Measurements from ENCODE around the gene CERKL. TPM values are rescaled to one million over a fixed set of nuclear protein-coding genes. Genes with fewer than 3 reads are reported as not detected.

The CERKL gene
- total and polyA plus RNA-seq, 2 donors (not counting 1 experiment from before 2014, with no cell fraction given) = 0.03 TPM; not detected in 1

GRCh38 chr2:181643151-181643550, 13.8 kb downstream of the CERKL start:
- no peak overlapping the region for H3K27ac Mint-ChIP-seq
- POLR2A ChIA-PET = no interaction called here
- Histone ChIP-seq H2AFZ (ENCODE audit: insufficient read depth, low read depth, low read length, poor library complexity, severe bottlenecking) (no peak overlapping the region), H3K4me3 (ENCODE audit: control extremely low read depth in 1 of 5, extremely low read depth in 1 of 5, insufficient read depth in 1 of 5, low read depth in 2 of 5, low read length in 4 of 5) (no peak overlapping the region), H3K9me3 (ENCODE audit: control extremely low read depth in 1 of 3, control insufficient read depth in 2 of 3, insufficient read depth in 1 of 3, low read length in 2 of 3) (no peaks in the 10 kb centered on the region), H3K4me1 (ENCODE audit: control insufficient read depth in 2 of 2, insufficient read depth in 2 of 2, low read length in 2 of 2) (no peaks in the 10 kb centered on the region), H3K4me2 (replicated peaks; ENCODE audit: low read depth, low read length, poor library complexity, severe bottlenecking) (no peak overlapping the region), H3K36me3 (replicated peaks in 1 of 2; ENCODE audit: control extremely low read depth in 1 of 2, control insufficient read depth in 1 of 2, extremely low read depth in 1 of 2, insufficient read depth in 2 of 2, low read length in 1 of 2) (no peaks in the 10 kb centered on the region), H3K9ac (ENCODE audit: low read length) (no peak overlapping the region), H3K79me2 (ENCODE audit: control insufficient read depth, insufficient read depth, low read length) (no peaks in the 10 kb centered on the region), H4K20me1 (ENCODE audit: control insufficient read depth, insufficient read depth, low read length, poor library complexity, severe bottlenecking) (no peaks in the 10 kb centered on the region), H3K27ac (ENCODE audit: low read length in 2 of 2) (no peak overlapping the region), H3K27me3 (replicated peaks in 1 of 4; ENCODE audit: control extremely low read depth in 1 of 4, control insufficient read depth in 3 of 4, insufficient read depth in 4 of 4, low read length in 3 of 4) (peaks cover 0 to 7% (median 5%) of the 10 kb centered on the region in 4 experiments)
- no CpG with 5 or more reads among the region's 1 CpG for WGBS (ENCODE audit: insufficient coverage)
- CTCF ChIA-PET = no interaction called here
- no peaks in the 10 kb centered on the region for H3K4me1 Mint-ChIP-seq
- H3K9me3 Mint-ChIP-seq (ENCODE audit: insufficient read depth) = peaks cover 2% of the 10 kb centered on the region
- no peak overlapping the region for H3K4me3 Mint-ChIP-seq
- no peak for ATAC-seq (ENCODE audit: low read depth)
- no peak for DNase-seq
- intact Hi-C loops (cut with micrococcal nuclease) = no loop called here
- H3K27me3 Mint-ChIP-seq = peaks cover 39% of the 10 kb centered on the region
- TF ChIP-seq EZH2 (IDR thresholded peaks at IDR 0.05; ENCODE audit: borderline replicate concordance, insufficient read depth, low read depth, low read length, poor library complexity, severe bottlenecking) (no peak), CTCF (IDR thresholded peaks at IDR 0.05) (no peak)

DNA sequence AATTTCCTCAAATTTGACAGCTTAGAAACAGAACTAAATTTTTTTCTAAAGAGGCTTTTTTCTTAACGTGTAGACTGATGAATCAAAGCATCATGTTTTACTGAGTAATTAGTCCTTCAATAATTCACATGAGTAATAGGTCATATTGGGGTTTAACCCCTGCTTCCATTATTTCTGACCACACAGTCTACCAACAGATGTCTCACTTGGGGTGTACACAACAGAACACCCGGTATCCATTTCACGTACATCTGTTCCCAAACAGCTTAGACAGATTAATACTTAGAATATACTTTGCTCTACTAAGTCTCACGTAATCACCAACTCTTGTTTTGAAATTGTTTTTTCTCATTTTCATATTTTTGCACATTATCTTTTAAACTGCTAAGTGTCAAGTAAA, 14.8 kb downstream of the CERKL start:
- Histone ChIP-seq H3K79me2 (ENCODE audit: control insufficient read depth, insufficient read depth, low read length) (no peaks in the 10 kb centered on the region), H3K9me3 (ENCODE audit: control extremely low read depth in 1 of 3, control insufficient read depth in 2 of 3, insufficient read depth in 1 of 3, low read length in 2 of 3) (no peaks in the 10 kb centered on the region), H3K4me2 (replicated peaks; ENCODE audit: low read depth, low read length, poor library complexity, severe bottlenecking) (no peak overlapping the region), H3K9ac (ENCODE audit: low read length) (no peak overlapping the region), H2AFZ (ENCODE audit: insufficient read depth, low read depth, low read length, poor library complexity, severe bottlenecking) (no peak overlapping the region), H3K4me3 (ENCODE audit: control extremely low read depth in 1 of 5, extremely low read depth in 1 of 5, insufficient read depth in 1 of 5, low read depth in 2 of 5, low read length in 4 of 5) (no peak overlapping the region), H3K36me3 (replicated peaks in 1 of 2; ENCODE audit: control extremely low read depth in 1 of 2, control insufficient read depth in 1 of 2, extremely low read depth in 1 of 2, insufficient read depth in 2 of 2, low read length in 1 of 2) (no peaks in the 10 kb centered on the region), H3K27ac (ENCODE audit: low read length in 2 of 2) (no peak overlapping the region), H3K27me3 (replicated peaks in 1 of 4; ENCODE audit: control extremely low read depth in 1 of 4, control insufficient read depth in 3 of 4, insufficient read depth in 4 of 4, low read length in 3 of 4) (peaks cover 0 to 7% (median 5%) of the 10 kb centered on the region in 4 experiments), H4K20me1 (ENCODE audit: control insufficient read depth, insufficient read depth, low read length, poor library complexity, severe bottlenecking) (no peaks in the 10 kb centered on the region), H3K4me1 (ENCODE audit: control insufficient read depth in 2 of 2, insufficient read depth in 2 of 2, low read length in 2 of 2) (no peaks in the 10 kb centered on the region)
- Mint-ChIP-seq H3K9me3 (ENCODE audit: insufficient read depth) (peaks cover 2% of the 10 kb centered on the region), H3K4me1 (no peaks in the 10 kb centered on the region), H3K27me3 (peaks cover 32% of the 10 kb centered on the region), H3K4me3 (no peak overlapping the region), H3K27ac (no peak overlapping the region)
- DNase-seq = no peak
- ChIA-PET CTCF (no interaction called here), POLR2A (no interaction called here)
- intact Hi-C loops (cut with micrococcal nuclease) = no loop called here
- WGBS (ENCODE audit: insufficient coverage) = 100% methylated on average over 2 of the region's 4 CpGs
- no peak for TF ChIP-seq CTCF (IDR thresholded peaks at IDR 0.05)
- no peak for TF ChIP-seq EZH2 (IDR thresholded peaks at IDR 0.05; ENCODE audit: borderline replicate concordance, insufficient read depth, low read depth, low read length, poor library complexity, severe bottlenecking)
- ATAC-seq (ENCODE audit: low read depth) = no peak

All from B cell (primary cell).